ENCODE results near the gene OXTR. TPM values are rescaled to one million over a fixed set of nuclear protein-coding genes. Genes with fewer than 3 reads are reported as not detected.

The OXTR gene
- total RNA-seq, 1 experiment from 2014 or later, result 21.5 TPM

GRCh38 chr3:8757551-8758518 lies 11.6 kb downstream of the OXTR start:
- Histone ChIP-seq H3K4me3 (ENCODE audit: low read length) (no peak overlapping the region), H4K20me1 (ENCODE audit: low read length) (no peaks in the 10 kb centered on the region), H3K36me3 (ENCODE audit: low read depth, low read length) (no peaks in the 10 kb centered on the region), H3K4me1 (ENCODE audit: insufficient read depth, low read length) (no peaks in the 10 kb centered on the region), H3K9me3 (ENCODE audit: low read length) (no peaks in the 10 kb centered on the region), H3K27me3 (ENCODE audit: low read length) (no peaks in the 10 kb centered on the region), H3K9ac (ENCODE audit: low read length) (no peak overlapping the region), H2AFZ (ENCODE audit: low read length) (no peak overlapping the region), H3K27ac (ENCODE audit: low read length) (no peak overlapping the region), H3K4me2 (ENCODE audit: low read length) (no peak overlapping the region), H3K9me2 (replicated peaks; ENCODE audit: low read length) (no peaks in the 10 kb centered on the region), H3K79me2 (ENCODE audit: low read length) (no peaks in the 10 kb centered on the region), H3F3A (ENCODE audit: low read length, unreplicated experiment) (no peaks in the 10 kb centered on the region)
- peak; percentile 56 for DNase-seq
- TF ChIP-seq EZH2 (IDR thresholded peaks at IDR 0.05; ENCODE audit: low read length, unreplicated experiment), result no peak
- no peak for TF ChIP-seq CTCF (conservative IDR thresholded peaks at IDR 0.05; ENCODE audit: low read depth, low read length)
- no peak for TF ChIP-seq EZH2phosphoT487 (IDR thresholded peaks at IDR 0.05; ENCODE audit: borderline replicate concordance, low read length)
- POLR2A ChIA-PET (ENCODE audit: unreplicated experiment), result no interaction called here
- intact Hi-C loops (cut with micrococcal nuclease), result no loop called here
- BruUV-seq (replicated peaks), result no TSS peak
- ATAC-seq, result peak; percentile 81
- CTCF ChIA-PET, result no interaction called here

GRCh38 chr3:8756671-8757070 lies 12.7 kb downstream of the OXTR start:
- no peaks in the 10 kb centered on the region for H3K79me2 ChIP-seq (ENCODE audit: low read length)
- POLR2A ChIA-PET (ENCODE audit: unreplicated experiment), result interaction anchor here (1.0 kb wide), 1 partner anchor 17 kb away, joined by 4 read pairs; no protein-coding TSS in a partner anchor
- no peak overlapping the region for H3K4me2 ChIP-seq (ENCODE audit: low read length)
- TF ChIP-seq EZH2 (IDR thresholded peaks at IDR 0.05; ENCODE audit: low read length, unreplicated experiment) (no peak), CTCF (conservative IDR thresholded peaks at IDR 0.05; ENCODE audit: low read depth, low read length) (no peak), EZH2phosphoT487 (IDR thresholded peaks at IDR 0.05; ENCODE audit: borderline replicate concordance, low read length) (no peak)
- H3K4me3 ChIP-seq (ENCODE audit: low read length), result no peak overlapping the region
- H3K9ac ChIP-seq (ENCODE audit: low read length), result no peak overlapping the region
- no peaks in the 10 kb centered on the region for H3K27me3 ChIP-seq (ENCODE audit: low read length)
- no peaks in the 10 kb centered on the region for H3K4me1 ChIP-seq (ENCODE audit: insufficient read depth, low read length)
- 0 out of 2 replicates have a peak, but pooled peaks cover 1% of the 10 kb centered on the region for H3K36me3 ChIP-seq (ENCODE audit: low read depth, low read length)
- no peak overlapping the region for H2AFZ ChIP-seq (ENCODE audit: low read length)
- H3K9me2 ChIP-seq (replicated peaks; ENCODE audit: low read length), result no peaks in the 10 kb centered on the region
- no peak overlapping the region for H3K27ac ChIP-seq (ENCODE audit: low read length)
- no peaks in the 10 kb centered on the region for H3K9me3 ChIP-seq (ENCODE audit: low read length)
- no peaks in the 10 kb centered on the region for H4K20me1 ChIP-seq (ENCODE audit: low read length)
- DNase-seq (no peak), ATAC-seq (no peak)
- CTCF ChIA-PET, result interaction anchor here (0.6 to 0.8 kb wide), 2 partner anchors 15 to 93 kb away, joined by 3 to 4 read pairs; no protein-coding TSS in a partner anchor
- H3F3A ChIP-seq (ENCODE audit: low read length, unreplicated experiment), result no peaks in the 10 kb centered on the region
- intact Hi-C loops (cut with micrococcal nuclease), result no loop called here
- BruUV-seq (replicated peaks), result no TSS peak

All from PC-3 (cell line).